Smooth muscle cell (in vitro differentiated cells): Measurements from ENCODE around the gene NCAM2. TPM values are rescaled to one million over a fixed set of nuclear protein-coding genes. Genes with fewer than 3 reads are reported as not detected.

Source experiments
- DNase-seq: peaks from one replicate; lab custom pipeline; 2025; ENCODE audit not compliant: unreplicated experiment; lab: John Stamatoyannopoulos, UW
- H2AFZ ChIP-seq: fragments of 200-600 bp; sonication (generic); 2 replicates; pipeline ENCODE4 v1.6.0; 2016; ENCODE audit warnings: antibody characterized with exemption, low read depth, mild to moderate bottlenecking
- H3F3A ChIP-seq: fragments of 200-600 bp; sonication (generic); 2 replicates; pipeline ENCODE4 v1.6.0; 2017; ENCODE audit warnings: antibody characterized with exemption, low read depth
- H3K27ac ChIP-seq: fragments of 200-600 bp; sonication (generic); 2 replicates; pipeline ENCODE4 v1.5.1; 2016; ENCODE audit warnings: low read depth, mild to moderate bottlenecking
- H3K27me3 ChIP-seq: fragments of 200-600 bp; sonication (generic); 2 replicates; pipeline ENCODE4 v1.6.1; 2016; ENCODE audit warnings: low read depth, mild to moderate bottlenecking
- H3K36me3 ChIP-seq: fragments of 200-600 bp; sonication (generic); 2 replicates; pipeline ENCODE4 v1.5.1; 2016; ENCODE audit warnings: low read depth
- H3K4me1 ChIP-seq: fragments of 200-600 bp; sonication (generic); 2 replicates; pipeline ENCODE4 v1.5.1; 2016; ENCODE audit warnings: low read depth
- H3K4me2 ChIP-seq: fragments of 200-600 bp; sonication (generic); 2 replicates; pipeline ENCODE4 v1.6.0; 2016; ENCODE audit warnings: mild to moderate bottlenecking
- H3K4me3 ChIP-seq: fragments of 200-600 bp; sonication (generic); 2 replicates; pipeline ENCODE4 v1.5.1; 2016; ENCODE audit warnings: mild to moderate bottlenecking
- H3K79me2 ChIP-seq: fragments of 200-600 bp; sonication (generic); 2 replicates; pipeline ENCODE4 v1.6.0; 2016; ENCODE audit warnings: low read depth, mild to moderate bottlenecking
- H3K9ac ChIP-seq: fragments of 200-600 bp; sonication (generic); 2 replicates; pipeline ENCODE4 v1.6.0; 2016; ENCODE audit warnings: low read depth
- H3K9me3 ChIP-seq: fragments of 200-600 bp; sonication (generic); replicated peaks from 2 replicates; pipeline ENCODE4 v1.5.1; 2016; ENCODE audit warnings: low read depth
- H4K20me1 ChIP-seq: fragments of 200-600 bp; sonication (generic); 2 replicates; pipeline ENCODE4 v1.6.0; 2016; ENCODE audit warnings: low read depth
- CTCF ChIP-seq: fragments of 200-600 bp; sonication (generic); IDR thresholded peaks from 2 replicates; pipeline ENCODE4 v1.5.1; 2017; ENCODE audit warnings: borderline replicate concordance, mild to moderate bottlenecking, antibody characterized with exemption; ENCODE audit not compliant: insufficient read depth, poor library complexity, severe bottlenecking
- WGBS: methylation state at CpG from one replicate; pipeline ENCODE4 v1.1.7; 2016; ENCODE audit warnings: low lambda C conversion rate; 5-methylcytosine and 5-hydroxymethylcytosine counted together
- polyA plus RNA-seq: library from polyadenylated mRNA; unstranded; fragments of >200 nt; fragmentation: Nextera tagmentation; extraction: Ambion mirVana; gene quantifications from 2 replicates; pipeline ENCODE4 v1.2.1, GENCODE V29; 2016
- total RNA-seq: library from RNA; depleted of rRNA; stranded (reverse); fragments of >200 nt; gene quantifications from 2 replicates; pipeline ENCODE4 v1.2.3, GENCODE V29; 2014

Gene NCAM2
- total and polyA plus RNA-seq, 2 experiments from 2014 or later = 0.49 to 0.77 TPM

- Histone ChIP-seq H3K79me2 (no peaks in the 10 kb centered on the region), H2AFZ (no peak overlapping the region), H3K27ac (no peak overlapping the region), H3K4me3 (no peak overlapping the region), H3K9me3 (no peaks in the 10 kb centered on the region), H4K20me1 (no peaks in the 10 kb centered on the region), H3K9ac (no peak overlapping the region), H3K4me1 (no peaks in the 10 kb centered on the region), H3F3A (no peaks in the 10 kb centered on the region), H3K4me2 (no peak overlapping the region), H3K27me3 (no peaks in the 10 kb centered on the region), H3K36me3 (no peaks in the 10 kb centered on the region)
- no peak for DNase-seq
- WGBS = 63% methylated on average over 1 of the region's 1 CpG
- TF ChIP-seq CTCF = no peak
Measured at GRCh38 chr21:21262048-21262447, 263.8 kb downstream of the NCAM2 start.

- no peak overlapping the region for H3K4me2 ChIP-seq
Measured at GRCh38 chr21:21268061-21268471, 269.9 kb downstream of the NCAM2 start.

GRCh38 chr21:21268885-21269284 is 270.7 kb downstream of the NCAM2 start:
- Histone ChIP-seq H2AFZ (no peak overlapping the region), H3K27me3 (no peaks in the 10 kb centered on the region), H3K4me3 (no peak overlapping the region), H3K27ac (no peak overlapping the region), H3K4me2 (no peak overlapping the region), H3K79me2 (no peaks in the 10 kb centered on the region), H3K36me3 (no peaks in the 10 kb centered on the region), H3F3A (no peaks in the 10 kb centered on the region), H3K9ac (no peak overlapping the region), H3K4me1 (no peaks in the 10 kb centered on the region), H3K9me3 (no peaks in the 10 kb centered on the region), H4K20me1 (no peaks in the 10 kb centered on the region)
- DNase-seq = no peak
- no peak for TF ChIP-seq CTCF

More at GRCh38 chr21:21268061-21268471, 269.9 kb downstream of the NCAM2 start:
- H3K79me2 ChIP-seq = no peaks in the 10 kb centered on the region
- WGBS = 91% methylated on average over 6 of the region's 6 CpGs
- DNase-seq = no peak
- TF ChIP-seq CTCF = no peak
- no peaks in the 10 kb centered on the region for H4K20me1 ChIP-seq
- no peaks in the 10 kb centered on the region for H3K4me1 ChIP-seq
- no peaks in the 10 kb centered on the region for H3K9me3 ChIP-seq
- no peaks in the 10 kb centered on the region for H3K36me3 ChIP-seq
- H2AFZ ChIP-seq = no peak overlapping the region
- no peaks in the 10 kb centered on the region for H3F3A ChIP-seq
- no peak overlapping the region for H3K4me3 ChIP-seq
- H3K27ac ChIP-seq = no peak overlapping the region
- H3K27me3 ChIP-seq = no peaks in the 10 kb centered on the region
- no peak overlapping the region for H3K9ac ChIP-seq

GRCh38 chr21:21279193-21279901 is 281.1 kb downstream of the NCAM2 start:
- no peaks in the 10 kb centered on the region for H3K79me2 ChIP-seq
- TF ChIP-seq CTCF = no peak
- no peaks in the 10 kb centered on the region for H3K4me1 ChIP-seq
- H2AFZ ChIP-seq = no peak overlapping the region
- no peaks in the 10 kb centered on the region for H3K9me3 ChIP-seq
- no peak overlapping the region for H3K27ac ChIP-seq
- no peak for DNase-seq
- no peak overlapping the region for H3K4me3 ChIP-seq
- no peak overlapping the region for H3K9ac ChIP-seq
- 89% methylated on average over 13 of the region's 13 CpGs for WGBS
- H3K4me2 ChIP-seq = no peak overlapping the region
- no peaks in the 10 kb centered on the region for H4K20me1 ChIP-seq
- no peaks in the 10 kb centered on the region for H3F3A ChIP-seq
- H3K36me3 ChIP-seq = no peaks in the 10 kb centered on the region
- H3K27me3 ChIP-seq = no peaks in the 10 kb centered on the region
